GM12873 (cell line): ENCODE results near the gene RBMS1.

Experiments
- TF ChIP-seq, protein P1 (sequence below): IDR thresholded peaks from 2 replicates; pipeline ENCODE4 v1.5.1; 2012; ENCODE audit warnings: low read depth, mild to moderate bottlenecking, moderate library complexity, low read length, control low read depth; ENCODE audit not compliant: insufficient read depth; ENCODE audit errors: missing control alignments

RBMS1 gene

DNA sequence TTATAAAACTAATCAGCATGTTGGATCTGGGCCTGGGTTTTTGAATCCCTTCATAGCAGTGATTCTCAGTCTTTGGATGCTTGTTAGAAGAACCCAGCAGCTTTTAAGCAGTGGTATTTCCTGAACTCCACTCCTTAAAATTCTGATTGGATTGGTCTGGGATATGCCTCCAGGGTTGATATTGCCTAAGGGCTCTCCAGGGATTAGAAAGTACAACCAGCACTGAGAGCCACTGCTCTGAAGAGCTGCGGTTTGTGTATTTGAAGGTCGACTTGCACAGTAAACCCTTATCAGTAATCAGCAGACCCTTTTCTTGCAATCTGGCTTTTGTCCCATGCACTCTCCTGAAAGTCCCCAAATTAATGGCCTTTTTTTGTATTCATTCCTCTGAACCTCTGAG, 17.0 kb upstream of the RBMS1 start:
- TF ChIP-seq, protein P1, sequence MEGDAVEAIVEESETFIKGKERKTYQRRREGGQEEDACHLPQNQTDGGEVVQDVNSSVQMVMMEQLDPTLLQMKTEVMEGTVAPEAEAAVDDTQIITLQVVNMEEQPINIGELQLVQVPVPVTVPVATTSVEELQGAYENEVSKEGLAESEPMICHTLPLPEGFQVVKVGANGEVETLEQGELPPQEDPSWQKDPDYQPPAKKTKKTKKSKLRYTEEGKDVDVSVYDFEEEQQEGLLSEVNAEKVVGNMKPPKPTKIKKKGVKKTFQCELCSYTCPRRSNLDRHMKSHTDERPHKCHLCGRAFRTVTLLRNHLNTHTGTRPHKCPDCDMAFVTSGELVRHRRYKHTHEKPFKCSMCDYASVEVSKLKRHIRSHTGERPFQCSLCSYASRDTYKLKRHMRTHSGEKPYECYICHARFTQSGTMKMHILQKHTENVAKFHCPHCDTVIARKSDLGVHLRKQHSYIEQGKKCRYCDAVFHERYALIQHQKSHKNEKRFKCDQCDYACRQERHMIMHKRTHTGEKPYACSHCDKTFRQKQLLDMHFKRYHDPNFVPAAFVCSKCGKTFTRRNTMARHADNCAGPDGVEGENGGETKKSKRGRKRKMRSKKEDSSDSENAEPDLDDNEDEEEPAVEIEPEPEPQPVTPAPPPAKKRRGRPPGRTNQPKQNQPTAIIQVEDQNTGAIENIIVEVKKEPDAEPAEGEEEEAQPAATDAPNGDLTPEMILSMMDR: no peak

DNA sequence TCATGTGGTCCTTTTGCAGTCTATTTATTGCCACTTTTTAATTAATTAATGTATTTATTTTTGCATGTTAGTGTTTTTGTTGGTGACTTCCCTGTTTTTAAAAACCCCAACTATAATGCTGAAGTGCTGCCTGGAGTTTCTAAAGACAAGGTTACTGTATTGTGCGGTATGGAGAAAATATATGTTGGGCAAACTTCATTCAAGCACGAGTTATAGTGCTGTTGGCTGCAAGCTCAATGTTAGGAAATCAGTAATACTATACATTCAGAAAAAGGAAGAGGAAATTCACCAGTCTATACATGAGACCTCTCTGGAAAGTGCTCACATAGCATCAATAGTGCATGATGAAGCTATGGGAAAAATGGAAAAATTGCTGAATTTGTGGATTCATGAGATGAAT, 15.4 kb upstream of the RBMS1 start:
- TF ChIP-seq, protein P1: no peak

DNA sequence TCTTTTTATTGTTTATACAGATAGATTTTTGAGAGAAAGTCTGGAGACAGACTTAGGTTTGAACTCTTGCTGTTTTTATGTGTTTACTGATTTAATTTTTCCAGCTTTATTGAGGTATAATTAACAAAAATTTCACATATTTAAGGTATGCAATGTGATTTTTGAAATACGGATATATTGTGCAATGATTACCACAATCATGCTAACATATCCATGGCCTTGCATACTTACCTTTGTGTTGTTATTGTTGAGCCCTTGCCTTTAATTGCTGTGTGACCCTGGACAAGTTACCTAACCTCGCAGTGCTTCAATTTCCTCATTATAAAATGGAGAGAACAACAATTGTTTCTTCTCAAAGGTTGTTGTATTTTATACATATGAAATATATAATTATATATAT, 13.9 kb upstream of the RBMS1 start:
- TF ChIP-seq, protein P1: no peak

DNA sequence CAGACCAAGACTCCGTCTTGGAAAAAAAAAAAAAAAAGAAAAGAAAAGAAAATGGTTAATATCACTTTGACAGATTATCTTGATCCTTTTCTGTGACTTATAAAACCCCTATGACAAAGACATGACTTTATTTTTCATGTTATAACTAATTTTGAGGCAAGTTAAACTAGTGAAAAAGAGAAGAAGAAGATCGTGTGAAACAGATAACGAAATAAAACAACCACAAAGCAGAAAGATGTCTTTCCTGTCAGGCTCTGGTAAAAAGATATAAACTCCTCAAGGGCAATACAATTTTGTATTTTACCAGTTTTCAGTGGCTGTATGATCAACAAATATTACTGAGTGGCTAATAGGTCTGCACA, 13.4 kb upstream of the RBMS1 start:
- TF ChIP-seq, protein P1: no peak

DNA sequence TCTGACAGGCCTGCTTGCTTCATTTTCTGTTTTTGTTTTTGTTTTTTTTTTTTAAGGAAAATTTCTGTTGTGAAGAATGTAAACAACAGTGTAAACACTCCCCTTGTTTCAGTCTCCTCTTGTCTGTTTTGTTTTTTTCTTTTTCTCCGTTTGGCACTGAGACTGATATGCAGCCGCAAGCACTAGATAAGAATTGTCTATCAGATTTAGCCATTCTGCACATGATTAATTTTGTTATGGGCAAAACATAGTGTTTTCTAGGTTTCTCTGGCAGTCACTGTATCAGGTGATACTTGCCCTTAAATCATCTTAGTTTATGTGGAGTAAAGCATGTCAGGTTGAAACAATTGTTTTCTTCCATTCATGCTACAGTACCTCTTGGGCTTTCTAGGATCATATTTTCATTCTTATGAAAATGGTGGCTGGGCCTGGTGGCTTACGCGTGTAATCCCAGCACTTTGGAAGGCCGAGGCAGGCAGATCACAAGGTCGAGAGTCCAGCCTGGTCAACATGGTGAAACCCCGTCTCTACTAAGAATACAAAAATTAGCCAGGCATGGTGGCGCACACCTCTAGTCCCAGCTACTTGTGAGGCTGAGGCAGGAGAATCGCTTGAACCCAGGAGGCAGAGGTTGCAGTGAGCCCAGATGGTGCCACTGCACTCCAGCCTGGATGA, 12.9 kb upstream of the RBMS1 start:
- TF ChIP-seq, protein P1: no peak

DNA sequence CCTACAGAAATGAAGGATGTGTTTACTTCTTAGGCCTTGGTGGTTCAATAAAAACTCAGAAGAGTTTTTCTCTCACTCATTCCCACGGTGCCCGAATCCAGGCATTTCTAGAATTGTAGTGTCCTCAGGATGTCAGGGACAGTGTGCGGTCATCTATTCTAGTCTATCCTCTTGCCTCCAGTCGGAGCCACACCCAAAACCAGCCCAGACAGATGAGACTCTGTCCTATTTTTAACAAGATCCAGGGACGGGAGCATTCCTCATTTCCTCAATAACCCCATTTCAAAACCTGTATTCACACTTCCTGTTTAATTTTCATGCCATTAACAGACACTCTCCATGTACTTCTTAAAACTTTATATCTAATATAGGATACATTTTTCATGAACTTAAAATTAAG, 11.6 kb upstream of the RBMS1 start:
- TF ChIP-seq, protein P1: no peak

DNA sequence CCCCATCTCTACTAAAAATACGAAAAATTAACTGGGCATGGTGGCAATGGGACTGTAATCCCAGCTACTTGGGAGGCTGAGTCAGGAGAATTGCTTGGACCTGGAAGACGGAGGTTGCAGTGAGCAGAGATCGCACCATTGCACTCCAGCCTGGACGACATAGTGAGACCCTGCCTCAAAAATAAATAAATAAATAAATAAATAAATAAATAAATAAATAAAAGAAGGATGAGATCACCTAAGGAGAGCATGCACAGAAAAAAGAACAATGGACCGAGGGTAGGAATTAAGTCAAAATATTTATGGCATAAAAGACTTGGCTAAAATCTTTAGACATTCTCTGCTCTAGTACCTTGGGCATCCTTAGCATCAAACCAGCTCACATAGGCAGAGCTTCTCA, 8.9 kb upstream of the RBMS1 start:
- TF ChIP-seq, protein P1: no peak
